ENCODE results near the gene DDO.
"Not testable (repeated sequence)": the region's sequence is repeated elsewhere in the genome, so short reads cannot be mapped to it uniquely, and the experiment has no call there.

The DDO gene

GRCh38 chr6:110366256-110366655 lies 49.1 kb downstream of the DDO start:
- no peak for DNase-seq

GRCh38 chr6:110364364-110365105 lies 50.8 kb downstream of the DDO start:
- no peak for DNase-seq

- DNase-seq, result no peak
Measured at GRCh38 chr6:110363748-110364147, 51.6 kb downstream of the DDO start.

- no peak for DNase-seq
Measured at GRCh38 chr6:110360676-110361075, 54.7 kb downstream of the DDO start.

- DNase-seq, result no peak
Measured at GRCh38 chr6:110359556-110359955, 55.8 kb downstream of the DDO start.

GRCh38 chr6:110358553-110359160 lies 56.7 kb downstream of the DDO start:
- no peak for DNase-seq

- no peak for DNase-seq
Measured at GRCh38 chr6:110357664-110358552, 57.5 kb downstream of the DDO start, which contains the start of gene METTL24. METTL24 (minus strand) TSS chr6:110358349; CDS start chr6:110358272, 77 bp downstream.

GRCh38 chr6:110357298-110357663 lies 58.1 kb downstream of the DDO start:
- no peak for DNase-seq

- no peak for DNase-seq
Measured at GRCh38 chr6:110356778-110357177, 58.6 kb downstream of the DDO start.

GRCh38 chr6:110355727-110356126 lies 59.6 kb downstream of the DDO start:
- no peak for DNase-seq

- no peak for DNase-seq
Measured at GRCh38 chr6:110355022-110355421, 60.4 kb downstream of the DDO start.

GRCh38 chr6:110354153-110354552 lies 61.2 kb downstream of the DDO start:
- no peak for DNase-seq

GRCh38 chr6:110353457-110354001 lies 61.8 kb downstream of the DDO start:
- no peak for DNase-seq

GRCh38 chr6:110352563-110353262 lies 62.7 kb downstream of the DDO start:
- DNase-seq, result no peak

GRCh38 chr6:110351986-110352385 lies 63.4 kb downstream of the DDO start:
- no peak for DNase-seq

GRCh38 chr6:110351546-110351945 lies 63.8 kb downstream of the DDO start:
- DNase-seq, result no peak

GRCh38 chr6:110350593-110350992 lies 64.8 kb downstream of the DDO start:
- DNase-seq, result not testable (repeated sequence)

GRCh38 chr6:110348961-110349690 lies 66.2 kb downstream of the DDO start:
- no peak for DNase-seq

- DNase-seq, result no peak
Measured at GRCh38 chr6:110345025-110345424, 70.3 kb downstream of the DDO start.

GRCh38 chr6:110342759-110343158 lies 72.6 kb downstream of the DDO start:
- DNase-seq, result no peak

All from NCI-H1436 treated with DMSO at 0.1 percent for 48 hours (cell line).